HG02840 (cell line): ENCODE measurements around the gene FUS.
"Not testable (repeated sequence)": the region's sequence is repeated elsewhere in the genome, so short reads cannot be mapped to it uniquely, and the experiment has no call there.

Experiments used
- ATAC-seq: cut with Tn5 transposase; IDR thresholded peaks from one replicate; pipeline ENCODE4 v1.9.1; 2021; ENCODE audit warnings: mild to moderate bottlenecking, moderate library complexity, moderate number of reproducible peaks; ENCODE audit not compliant: unreplicated experiment, low FRiP score

FUS gene

DNA sequence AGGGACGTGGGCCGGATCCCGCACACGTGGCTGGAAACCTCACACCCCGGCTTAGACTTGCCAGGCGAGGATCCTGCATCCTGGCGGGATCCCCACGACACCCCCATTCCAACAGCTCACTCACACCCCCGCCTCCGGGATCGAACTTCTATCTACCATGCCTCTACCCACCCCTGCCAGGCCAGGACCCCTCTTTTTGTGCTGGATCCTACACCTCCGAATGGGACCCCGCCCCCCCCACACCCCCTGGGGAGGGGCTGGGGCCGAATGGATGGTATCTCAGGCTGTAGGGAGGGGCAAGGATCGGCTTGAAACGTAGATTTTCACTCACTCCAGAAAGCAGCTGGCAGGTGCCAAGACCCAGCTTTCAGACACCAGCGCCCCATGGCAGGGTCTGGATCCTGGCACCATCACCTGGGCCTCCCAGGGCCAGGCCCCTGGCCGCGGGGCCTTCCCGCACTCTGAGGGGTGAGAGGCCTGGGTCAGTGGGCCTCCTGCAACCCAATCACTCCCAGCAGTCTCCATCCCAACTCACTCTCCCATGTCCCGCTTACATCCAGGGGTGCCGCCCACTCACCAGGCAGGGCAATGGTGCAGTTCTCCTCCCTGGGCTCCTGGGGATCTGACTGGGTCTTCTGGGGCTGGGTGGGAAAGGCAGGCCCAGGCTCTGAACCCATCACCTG is 36.8 kb upstream of the FUS start:
- ATAC-seq: no peak

DNA sequence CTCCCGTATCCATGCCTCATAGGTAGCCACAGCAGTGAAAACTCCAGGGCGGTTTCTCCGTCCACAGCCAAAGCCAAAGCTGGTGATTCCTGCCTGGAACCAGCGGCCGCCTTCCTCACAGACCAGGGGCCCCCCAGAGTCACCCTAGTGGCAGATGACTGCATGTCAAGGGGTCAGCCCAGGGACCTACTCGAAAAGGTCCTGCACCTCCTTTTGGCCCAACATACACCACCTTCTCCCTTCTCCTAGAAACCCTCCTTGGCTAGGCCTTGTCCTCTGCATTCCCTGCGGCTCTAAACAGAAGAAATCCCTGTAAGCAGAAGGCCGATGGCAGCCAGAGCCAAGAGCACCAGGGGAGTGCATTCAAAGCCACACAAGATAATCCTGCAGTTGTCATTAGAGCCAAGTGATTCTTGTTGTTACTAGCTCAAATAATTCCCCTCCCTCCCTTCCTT is 36.2 kb upstream of the FUS start:
- no peak for ATAC-seq

DNA sequence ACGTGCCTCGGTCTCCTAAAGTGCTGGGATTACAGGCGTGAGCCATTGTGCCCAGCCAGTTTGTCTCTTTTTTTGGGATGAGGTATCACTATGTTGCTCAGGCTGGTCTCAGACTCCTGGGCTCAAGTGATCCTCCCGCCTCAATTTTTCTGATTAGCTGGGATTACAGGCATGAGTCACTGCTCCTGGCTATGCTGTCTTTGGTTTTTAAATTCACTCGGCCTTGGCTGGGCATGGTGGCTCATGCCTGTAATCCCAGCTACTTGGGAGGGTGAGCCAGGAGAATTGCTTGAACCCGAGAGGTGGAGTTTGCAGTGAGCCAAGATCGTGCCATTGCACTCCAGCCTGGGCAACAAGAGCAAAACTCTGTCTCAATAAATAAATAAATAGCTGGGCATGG is 35.5 kb upstream of the FUS start:
- ATAC-seq: not testable (repeated sequence)

DNA sequence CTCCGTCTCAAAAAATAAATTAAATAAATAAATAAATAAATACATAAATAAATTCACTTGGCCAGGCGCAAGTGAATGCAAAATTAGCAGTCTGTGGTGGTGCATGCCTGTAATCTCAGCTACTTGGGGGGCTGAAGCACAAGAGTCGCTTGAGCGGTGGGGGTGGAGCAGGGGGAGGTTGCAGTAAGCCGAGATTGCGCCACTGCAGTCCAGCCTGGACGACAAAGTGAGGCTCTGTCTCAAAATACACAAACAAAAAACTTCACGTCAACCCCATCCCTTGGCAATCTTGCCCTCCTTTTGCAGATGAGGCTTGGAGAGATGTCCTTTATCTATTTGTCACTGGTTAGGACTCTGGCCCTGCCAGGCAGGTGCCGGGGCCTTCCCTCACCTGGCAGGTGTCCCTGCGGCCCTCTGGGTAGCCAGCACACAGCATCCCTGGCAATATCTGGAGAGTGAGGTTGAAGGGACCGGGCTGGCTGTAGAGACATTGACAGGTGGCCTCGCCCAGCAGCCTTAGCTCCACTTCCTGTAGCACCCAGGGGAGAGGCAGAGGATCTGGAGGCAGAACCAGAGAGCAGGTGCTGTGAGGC is 34.4 kb upstream of the FUS start:
- ATAC-seq: no peak

DNA sequence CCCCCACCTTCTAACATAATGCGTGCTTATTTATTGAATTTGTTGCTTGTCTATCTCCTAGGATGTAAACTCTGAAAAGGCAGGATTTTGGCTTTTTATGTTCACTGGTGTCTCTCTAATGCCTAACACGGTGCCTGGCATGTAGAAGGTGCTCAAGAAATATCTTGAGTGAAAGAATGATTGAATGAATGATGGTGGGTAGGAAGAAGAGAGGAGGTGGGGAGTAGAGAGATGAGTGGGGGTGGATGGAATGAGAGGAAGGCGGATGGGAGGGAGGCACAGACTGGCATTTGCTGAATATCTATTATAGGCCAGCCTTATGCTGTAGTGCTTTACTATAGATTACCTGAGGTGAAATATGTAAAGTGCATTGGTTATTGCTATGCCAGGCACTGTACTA is 32.4 kb upstream of the FUS start:
- no peak for ATAC-seq

DNA sequence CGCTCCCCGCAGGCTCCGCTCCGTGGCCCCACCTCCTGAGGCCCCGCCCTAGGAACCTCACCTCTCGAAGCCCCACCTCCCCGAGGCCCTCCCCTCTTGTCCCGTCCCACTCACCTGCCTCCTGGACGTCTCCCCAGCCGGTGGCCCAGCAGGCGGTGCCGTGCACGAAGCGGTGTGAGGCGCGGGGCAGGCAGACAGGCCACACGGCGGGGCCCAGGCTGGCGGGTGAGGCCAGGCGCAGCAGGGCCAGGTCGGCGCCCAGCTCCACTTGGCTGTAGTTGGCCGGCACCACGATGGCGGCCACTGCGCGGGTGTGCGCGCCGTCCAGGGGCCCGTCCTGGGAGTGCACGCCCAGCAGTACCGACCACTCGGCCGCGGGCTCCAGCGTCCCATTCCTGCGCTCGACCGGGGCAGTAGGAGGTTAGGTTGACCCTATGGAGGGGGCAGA is 31.6 kb upstream of the FUS start:
- no peak for ATAC-seq

DNA sequence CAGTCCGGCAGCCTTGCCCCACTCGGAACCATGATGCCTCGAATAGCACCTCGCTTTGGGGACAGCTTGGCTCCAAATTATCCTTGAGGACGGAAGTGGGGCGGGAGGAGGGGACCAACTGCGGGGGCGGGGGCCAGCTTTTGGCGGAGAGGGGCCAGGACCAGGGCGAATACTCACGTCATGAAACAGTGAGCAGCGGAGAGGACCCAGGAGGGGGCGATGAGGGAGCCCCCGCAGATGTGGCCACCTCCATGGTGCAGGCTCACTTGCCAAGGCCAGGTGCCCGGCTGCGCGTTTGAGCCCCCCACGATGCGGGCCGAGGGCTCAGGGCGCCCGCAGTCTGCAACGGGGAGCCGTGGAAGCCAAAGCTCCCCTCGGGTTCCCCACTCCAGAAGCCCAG is 31.0 kb upstream of the FUS start:
- ATAC-seq: no peak

DNA sequence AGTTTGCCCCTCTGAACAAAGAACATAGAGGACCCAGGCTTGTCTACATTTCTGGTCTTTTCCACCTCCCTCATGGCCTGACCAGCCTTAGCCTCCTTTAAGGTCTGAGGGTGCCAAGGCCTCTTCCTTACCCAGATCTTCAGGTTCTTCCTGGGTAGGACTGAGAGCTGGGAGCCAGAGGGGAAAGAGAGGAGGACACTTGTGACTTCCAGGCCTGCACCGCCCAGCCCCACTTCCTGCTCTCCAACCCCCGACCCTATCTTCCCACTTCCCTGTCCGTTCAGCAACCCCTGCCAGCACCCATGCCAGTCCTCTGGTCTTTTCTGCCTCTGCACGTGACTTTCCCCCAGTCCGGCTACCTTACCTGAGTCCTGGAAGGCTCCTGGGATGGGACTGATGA is 30.6 kb upstream of the FUS start:
- no peak for ATAC-seq

DNA sequence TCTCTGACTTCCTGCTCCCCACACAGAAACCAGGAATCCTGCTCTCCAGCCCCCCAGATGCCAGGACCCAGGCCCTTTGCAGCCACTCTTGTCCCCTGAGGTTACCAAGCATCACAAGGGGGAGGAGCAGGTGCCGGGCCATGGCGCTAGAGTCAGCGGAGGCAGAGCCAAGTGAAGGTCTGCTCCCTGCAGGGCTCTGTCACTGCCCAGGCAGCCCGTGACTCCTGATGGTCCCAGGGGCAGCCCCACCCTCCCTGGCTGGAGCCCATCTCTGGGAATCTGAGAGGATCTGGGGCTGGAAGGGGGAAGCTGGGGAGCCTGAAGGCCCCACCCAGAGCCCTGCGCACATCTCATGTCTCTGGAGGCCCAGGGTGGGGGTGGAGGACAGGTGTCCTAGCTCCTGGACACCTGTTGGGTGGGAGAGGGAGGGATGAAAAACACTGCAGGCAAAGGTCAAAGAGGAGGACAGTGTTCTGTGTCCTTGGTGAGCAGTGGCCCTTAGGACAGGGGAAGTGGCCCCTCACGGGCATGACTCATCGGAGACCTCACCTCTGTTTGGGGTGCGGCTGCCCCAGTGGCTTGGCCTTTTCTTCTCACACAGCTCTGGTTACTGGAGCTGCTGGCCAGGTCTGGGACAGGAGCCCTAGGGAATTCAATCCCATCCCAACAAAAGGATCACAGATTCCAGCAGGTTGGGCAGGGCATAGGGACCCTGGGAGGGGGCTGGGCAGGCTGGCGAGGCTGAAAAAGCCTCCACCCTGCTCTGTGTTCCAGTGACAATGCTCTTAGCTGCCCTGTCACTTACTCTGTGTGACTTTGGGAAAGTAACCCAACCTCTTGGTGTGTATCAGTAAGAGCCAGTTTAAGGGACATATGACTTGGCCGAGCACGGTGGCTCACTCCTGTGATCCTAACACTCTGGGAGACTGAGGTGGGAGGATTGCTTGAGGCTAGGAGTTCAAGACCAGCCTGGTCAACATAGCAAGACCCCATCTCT is 29.7 kb upstream of the FUS start, which contains the start of gene PRSS36:
Gene PRSS36, minus strand, starts transcription at position 173 of the 997 bp plus-strand sequence. Its CDS starts 31 bp downstream, at position 142.
- ATAC-seq: no peak

DNA sequence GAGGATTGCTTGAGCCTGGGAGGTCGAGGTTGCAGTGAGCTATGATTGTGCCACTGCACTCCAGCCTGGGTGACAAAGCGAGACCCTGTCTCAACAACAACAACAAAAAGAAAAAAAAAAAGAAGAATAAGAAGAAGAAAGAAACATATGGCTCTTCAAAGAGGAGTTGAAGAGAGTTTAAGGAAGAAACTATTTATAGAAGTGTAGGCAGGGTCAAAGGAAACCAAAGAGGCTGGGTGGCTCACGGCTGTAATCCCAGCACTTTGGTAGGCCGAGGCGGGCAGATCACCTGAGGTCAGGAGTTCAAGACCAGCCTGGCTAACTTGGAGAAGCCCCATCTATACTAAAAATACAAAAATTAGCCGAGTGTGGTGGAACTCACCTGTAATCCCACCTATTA is 29.0 kb upstream of the FUS start:
- not testable (repeated sequence) for ATAC-seq

DNA sequence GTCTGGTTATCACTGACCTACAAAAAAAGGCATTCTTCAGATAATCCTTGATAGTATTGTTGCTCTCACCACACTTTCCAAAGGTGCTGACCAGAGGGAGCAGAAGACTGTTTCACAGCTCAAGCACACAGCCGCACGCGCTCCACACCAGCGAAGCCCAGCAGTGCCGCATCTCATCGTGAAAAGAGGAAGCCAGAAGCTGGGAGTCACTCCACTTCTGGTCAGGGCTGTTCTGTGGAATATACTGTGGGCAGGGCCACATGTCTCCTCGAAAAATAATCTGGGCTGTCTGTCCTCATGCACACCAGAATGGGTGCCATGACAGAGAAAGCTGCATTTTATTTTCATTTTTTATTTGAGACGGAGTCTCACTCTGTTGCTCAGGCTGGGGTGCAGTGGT is 22.8 kb upstream of the FUS start:
- ATAC-seq: no peak

DNA sequence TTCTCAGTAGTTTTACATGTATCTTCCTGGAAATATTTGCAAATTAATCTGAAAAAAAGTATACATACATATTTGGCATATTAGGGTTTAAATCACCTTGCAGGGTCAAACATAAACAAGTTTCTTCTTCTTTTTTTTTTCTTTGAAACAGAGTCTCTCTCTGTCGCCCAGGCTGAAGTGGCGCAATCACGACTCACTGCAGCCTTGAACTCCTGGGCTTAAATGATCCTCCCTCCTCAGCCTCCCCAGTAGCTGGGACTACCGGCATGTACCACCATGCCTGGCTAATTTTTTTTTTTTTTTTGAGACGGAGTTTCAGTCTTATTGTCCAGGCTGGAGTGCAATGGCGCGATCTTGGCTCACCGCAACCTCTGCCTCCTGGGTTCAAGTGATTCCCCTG is 12.6 kb upstream of the FUS start:
- ATAC-seq: no peak

DNA sequence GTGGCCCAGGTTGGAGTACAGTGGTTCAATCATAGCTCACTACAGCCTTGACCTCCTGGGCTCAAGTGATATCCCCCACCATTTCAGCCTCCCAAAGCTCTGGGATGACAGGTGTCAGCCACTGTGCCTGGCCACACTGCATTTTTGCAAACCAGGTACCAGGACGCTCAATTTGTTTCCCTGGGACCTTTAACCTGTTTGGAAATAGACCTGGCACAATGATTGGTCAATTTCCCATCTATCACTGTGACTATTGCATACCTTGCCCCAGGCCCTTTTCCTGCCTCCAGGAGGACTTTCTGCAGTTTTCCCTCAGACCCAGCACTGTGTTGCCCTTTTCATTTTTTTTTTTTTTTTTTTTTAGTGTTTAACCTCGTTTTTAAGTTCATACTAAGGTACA is 11.1 kb upstream of the FUS start:
- no peak for ATAC-seq

DNA sequence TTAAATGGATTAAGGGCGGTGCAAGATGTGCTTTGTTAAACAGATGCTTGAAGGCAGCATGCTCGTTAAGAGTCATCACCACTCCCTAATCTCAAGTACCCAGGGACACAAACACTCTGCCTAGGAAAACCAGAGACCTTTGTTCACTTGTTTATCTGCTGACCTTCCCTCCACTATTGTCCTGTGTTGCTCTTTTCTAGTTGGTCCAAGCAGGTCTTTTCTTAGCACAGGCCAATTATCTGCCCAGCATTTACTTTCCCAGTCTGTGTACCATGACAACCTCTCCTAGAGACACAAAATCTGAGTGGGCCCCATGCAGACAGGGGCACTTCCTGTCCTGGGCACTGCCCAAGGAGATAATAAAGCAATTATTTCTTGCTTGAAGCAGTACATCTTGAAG is 9.9 kb upstream of the FUS start:
- not testable (repeated sequence) for ATAC-seq

DNA sequence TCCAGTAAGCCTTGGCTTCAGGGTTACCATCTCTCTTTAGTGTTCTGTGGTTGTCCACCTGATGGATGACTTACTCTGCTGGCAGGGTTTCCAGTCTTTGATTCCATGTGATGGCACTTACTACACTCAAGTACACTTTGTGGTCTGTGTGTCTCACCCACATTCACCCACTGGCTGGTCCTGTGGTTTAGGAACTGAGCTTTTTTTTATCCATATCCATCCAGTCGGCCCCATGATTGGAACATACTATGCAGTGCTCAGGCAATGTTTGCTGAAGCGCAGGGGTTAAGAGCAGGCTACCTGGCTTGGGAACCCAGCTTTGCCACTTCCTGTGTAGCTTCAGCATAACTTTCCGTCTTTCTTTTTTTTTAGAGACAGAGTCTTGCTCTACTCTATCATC is 2.8 kb upstream of the FUS start:
- ATAC-seq: no peak

DNA sequence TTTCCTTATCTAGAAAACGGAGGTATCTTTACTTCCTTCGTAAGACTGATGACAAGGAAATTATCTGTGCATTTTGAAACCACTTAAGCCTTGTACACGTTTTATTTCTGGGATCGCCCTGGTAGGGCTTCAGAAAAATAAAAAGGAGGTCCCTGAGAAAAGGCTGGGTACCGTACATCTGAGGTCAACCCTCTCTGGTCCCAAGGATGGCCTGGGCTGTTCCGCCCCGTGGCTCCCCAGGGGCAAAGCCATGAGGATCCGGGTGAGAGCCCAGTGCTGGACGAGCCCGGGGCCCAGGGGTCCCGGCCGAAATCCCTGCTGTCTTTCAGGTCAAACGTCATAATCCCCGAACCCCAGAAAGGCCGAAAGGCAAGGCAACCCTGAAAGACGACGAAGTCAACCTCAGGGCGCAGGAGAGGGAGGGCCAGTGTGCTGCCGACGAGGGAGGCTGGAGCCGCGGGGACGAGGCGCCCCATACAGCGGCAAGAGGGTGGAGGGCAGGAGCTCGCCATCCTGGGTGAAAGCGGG is 656 bp upstream of the FUS start:
- no peak for ATAC-seq

DNA sequence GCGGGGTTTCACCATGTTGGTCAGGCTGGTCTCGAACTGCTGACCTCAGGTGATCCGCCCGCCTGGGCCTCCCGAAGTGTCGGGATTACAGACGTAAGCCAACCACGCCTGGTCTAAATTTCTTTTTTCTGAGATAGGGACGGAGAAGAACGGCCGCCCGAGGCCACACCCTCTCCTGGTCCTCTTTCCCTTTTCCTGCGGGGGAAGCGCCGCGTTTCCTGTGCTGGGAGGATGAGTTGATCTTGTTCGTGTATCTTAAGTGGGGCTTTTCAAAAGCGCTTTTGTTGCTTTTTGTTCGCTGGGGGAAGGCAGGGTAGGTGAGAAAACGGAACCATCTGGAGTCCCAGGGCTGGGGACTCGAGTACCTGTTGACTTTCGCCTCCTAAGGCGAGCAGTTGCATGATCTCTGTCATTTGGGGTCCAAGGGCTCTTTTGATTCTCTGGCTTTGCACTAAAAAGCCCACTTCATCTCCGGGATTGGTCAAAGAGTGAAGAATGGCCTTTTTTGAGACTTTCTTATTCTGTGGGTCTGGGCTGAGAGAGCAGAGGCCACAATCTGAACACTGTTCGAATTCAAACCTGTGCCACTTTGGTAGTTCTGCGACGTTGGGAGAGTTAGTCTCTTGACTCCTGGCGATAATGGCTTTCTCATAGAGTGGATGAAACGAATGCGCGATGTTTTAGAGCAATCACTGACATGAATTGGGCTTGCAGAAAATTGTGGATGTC is 1.3 kb downstream of the FUS start:
- no peak for ATAC-seq

DNA sequence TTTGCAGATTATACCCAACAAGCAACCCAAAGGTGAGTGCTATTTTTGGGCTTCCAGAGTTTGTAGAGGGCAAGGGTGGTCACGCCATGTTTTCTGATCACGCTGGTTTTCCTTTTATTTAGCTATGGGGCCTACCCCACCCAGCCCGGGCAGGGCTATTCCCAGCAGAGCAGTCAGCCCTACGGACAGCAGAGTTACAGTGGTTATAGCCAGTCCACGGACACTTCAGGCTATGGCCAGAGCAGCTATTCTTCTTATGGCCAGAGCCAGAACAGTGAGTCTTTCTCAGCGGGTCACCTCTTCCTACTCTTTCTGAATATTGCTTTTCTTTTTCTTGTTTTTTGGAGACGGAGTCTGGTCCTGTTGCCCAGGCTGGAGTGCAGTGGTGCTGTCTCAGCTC is 2.5 kb downstream of the FUS start:
- ATAC-seq: no peak

DNA sequence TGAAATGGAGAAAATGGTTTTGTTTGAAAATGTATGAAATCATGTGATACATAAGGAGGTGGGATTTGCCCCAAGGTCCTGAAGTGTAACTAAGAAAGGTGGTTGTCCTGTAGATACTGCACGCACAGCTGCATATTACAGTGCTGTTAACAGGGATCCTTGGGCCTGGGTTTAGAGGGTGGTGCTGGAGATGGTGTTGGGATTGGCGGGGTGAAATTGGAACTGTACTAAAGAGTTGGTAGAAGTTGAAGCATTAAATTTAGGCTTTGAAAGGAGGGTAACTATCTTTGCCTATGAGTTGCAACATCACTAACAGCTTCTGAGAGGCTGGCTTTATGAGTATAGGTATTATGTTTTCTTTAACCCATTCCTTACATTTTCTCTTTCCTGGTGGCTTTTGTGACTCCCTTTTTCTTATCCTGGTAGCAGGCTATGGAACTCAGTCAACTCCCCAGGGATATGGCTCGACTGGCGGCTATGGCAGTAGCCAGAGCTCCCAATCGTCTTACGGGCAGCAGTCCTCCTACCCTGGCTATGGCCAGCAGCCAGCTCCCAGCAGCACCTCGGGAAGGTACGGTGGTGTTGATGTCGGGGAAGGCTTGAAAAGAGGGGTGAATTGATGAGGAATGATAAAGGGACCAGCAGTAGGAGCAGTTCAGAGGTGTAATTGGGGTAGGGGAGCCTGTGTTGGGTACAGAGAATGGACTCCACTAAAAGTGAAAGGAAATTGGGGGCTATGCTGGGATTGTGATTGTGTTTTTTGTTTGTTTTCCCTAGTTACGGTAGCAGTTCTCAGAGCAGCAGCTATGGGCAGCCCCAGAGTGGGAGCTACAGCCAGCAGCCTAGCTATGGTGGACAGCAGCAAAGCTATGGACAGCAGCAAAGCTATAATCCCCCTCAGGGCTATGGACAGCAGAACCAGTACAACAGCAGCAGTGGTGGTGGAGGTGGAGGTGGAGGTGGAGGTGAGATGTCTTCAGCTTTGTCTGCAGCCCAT is 3.8 kb downstream of the FUS start:
- no peak for ATAC-seq
